Gastroesophageal sphincter (tissue), 3 donors: ENCODE results near the gene EPB41L4B.

Experiments
- CTCF ChIP-seq, 4 experiments: fragments of 200-600 bp in 2 of 4; fragments of 450-650 bp in 2 of 4; sonication (generic) in 1 of 4; IDR thresholded peaks; one replicate each; pipeline ENCODE4 v1.5.1; 2017 to 2019; ENCODE audit warnings: antibody characterized with exemption in 4 of 4, mild to moderate bottlenecking in 2 of 4, moderate library complexity in 2 of 4
- POLR2A ChIP-seq, 2 donors: fragments of 450-650 bp; IDR thresholded peaks; one replicate each; pipeline ENCODE4 v1.6.1; 2017; ENCODE audit warnings: antibody characterized with exemption in 2 of 2, mild to moderate bottlenecking in 2 of 2, moderate library complexity in 1 of 2
- POLR2AphosphoS5 ChIP-seq: sonication (generic); formaldehyde crosslinking; IDR thresholded peaks from one replicate; pipeline ENCODE4 v1.6.1; 2017; ENCODE audit warnings: antibody characterized with exemption

GRCh38 chr9:109331353-109331752, 10.5 kb upstream of the EPB41L4B start:
- TF ChIP-seq CTCF (IDR thresholded peaks at IDR 0.05): no peak
- TF ChIP-seq POLR2AphosphoS5: no peak
- no peak for TF ChIP-seq POLR2A (IDR thresholded peaks at IDR 0.05)
